ENCODE data around the gene GFRA1.

Gene GFRA1

DNA sequence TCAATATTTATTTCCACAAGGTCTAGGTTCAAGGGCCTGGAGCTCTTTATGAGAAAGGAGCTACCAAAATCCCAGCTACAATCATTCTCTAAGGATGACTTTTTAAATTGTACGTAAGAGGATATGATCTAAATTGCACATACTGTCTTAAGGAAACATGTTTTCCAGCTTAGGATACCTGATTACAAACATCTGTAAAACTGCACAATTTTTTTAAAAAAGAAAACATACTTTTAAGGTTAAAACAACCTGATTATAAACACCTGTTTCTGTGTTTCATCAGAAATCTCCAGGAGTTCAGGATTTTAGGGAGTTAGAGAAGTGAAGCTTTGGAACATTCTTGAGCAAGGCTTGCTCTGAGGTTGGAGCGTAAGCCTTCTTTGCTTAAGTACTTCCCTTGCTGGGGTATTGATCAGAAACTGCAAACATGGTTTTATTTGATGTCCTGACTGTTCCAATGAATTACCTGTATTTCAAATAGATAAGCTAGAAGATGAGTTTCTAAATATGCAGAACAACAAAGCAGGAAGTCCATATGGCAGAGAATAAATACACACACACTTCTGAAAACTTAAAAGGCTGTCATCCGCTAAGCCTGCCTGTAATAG, 248.6 kb downstream of the GFRA1 start:
- no peak for DNase-seq

DNA sequence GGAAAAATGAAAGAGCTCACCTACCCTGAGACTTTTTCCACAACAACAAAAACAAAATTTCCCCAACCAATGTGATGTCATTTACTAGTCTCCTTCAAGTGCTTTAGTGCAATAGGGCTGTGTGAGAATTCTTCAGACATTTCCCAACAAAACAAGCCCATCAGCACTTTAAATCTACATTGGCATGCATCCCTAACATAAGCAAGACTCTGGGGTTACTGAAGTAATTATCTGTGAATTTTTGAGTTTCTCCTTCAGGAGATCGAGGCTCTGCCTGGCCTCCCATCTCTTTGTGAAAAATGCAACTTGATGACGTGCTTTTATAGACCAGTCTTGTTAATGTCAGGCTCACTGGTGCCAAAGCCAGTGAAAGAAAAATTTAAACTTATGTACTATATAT, 255.6 kb downstream of the GFRA1 start:
- DNase-seq = no peak

DNA sequence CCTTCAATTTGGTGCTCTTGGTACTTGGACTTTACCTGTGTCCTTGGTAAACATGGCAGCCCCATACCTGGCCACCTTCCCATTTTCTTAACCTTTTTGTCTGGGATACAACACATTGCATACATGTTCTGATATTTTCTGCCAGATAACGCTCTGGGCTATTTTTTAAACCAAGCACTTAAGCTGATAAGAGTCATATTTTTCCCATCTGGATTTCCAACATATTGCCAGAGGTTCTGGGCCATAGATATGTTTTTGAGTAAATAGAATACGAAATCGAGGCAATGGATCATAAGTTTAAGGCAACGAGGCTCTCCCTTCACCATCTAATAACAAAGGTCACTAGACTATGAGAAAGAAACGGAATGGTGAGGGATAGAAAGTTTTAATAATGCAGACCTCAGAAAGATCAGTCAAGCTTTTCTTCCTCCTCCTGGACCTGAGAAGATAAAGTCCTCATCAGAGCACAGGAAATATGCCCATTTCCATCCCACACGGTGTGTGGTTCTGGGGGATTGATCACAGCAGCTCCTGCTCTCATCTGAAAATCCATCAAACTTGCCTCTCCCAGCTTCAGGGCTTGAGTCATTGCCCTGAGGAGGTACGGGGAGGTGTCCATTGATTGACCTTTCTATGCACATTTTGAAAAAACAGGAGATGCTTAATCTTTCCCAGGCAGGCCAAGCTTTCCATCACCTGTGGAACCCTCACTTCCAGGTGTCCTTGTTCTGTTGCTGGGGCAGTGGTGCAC, 257.2 kb downstream of the GFRA1 start:
- no peak for DNase-seq

DNA sequence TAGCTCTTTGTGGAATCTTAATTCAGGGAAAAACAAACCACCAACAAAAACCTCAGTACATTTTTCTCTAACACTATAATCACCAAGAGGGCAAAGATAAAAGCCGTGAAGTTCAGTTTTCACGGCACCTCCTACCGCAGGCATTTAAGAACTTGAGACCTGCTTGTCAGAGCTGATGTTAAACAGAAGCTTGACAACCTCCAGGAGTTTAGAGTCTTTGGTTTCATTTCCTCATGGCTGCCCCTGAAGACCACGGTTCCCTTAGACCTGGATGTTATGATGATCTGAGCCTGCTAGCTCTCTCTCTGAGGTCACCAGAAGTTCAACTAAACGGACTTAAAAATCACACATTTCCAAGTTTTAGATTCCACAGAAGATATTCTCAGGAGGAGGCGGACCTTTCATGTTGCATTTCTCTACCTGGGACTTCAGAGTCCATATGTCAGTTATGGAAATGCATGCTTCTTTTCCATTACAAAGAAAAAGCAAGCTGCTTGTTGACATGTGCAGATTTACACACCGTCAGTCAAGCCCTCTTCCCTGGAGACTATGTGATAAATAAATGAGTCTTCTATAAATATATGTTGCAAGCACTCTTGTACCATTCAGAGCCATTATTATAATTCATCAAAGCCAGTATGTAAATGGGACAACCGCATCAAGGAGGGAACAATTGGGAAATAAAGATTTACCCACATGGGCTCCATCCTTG, 258.0 kb downstream of the GFRA1 start:
- no peak for DNase-seq

DNA sequence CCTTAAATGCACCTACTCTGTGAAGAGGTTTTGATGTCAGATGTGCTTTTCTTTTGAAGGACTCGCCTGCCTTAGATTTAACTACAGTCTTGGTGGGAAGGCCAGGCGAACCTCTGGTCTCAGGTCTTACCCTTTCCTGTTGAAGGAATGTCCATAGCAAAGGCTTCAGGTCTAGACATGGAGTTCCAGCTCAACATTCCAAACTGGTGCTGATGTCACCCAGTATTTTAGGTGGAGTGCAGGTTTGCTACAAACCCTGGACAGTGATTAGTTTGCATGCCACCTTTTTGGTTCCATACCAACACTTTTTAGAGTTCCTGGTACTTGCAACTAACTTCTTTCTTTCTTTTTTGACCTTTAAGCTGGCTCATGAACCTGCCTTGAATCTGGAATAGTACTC, 258.7 kb downstream of the GFRA1 start:
- DNase-seq = no peak

DNA sequence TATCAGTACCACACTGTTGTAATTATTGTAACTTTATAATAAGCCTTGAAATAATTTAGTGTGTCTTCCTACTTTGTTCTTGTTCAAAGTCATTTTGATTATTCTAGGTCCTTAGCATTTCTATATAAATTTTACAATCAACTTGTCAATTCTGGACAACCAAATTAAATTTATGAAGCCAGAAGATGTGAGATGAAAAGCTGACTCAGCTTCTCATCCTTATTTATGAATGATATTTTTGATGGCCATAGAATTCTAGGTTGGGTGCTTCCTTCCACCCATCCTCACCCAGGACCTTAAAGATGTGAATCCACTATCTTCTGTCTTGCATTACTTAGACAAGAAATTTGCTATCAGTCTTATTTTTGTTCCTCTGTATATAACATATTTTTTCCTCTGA, 261.1 kb downstream of the GFRA1 start:
- DNase-seq = no peak

DNA sequence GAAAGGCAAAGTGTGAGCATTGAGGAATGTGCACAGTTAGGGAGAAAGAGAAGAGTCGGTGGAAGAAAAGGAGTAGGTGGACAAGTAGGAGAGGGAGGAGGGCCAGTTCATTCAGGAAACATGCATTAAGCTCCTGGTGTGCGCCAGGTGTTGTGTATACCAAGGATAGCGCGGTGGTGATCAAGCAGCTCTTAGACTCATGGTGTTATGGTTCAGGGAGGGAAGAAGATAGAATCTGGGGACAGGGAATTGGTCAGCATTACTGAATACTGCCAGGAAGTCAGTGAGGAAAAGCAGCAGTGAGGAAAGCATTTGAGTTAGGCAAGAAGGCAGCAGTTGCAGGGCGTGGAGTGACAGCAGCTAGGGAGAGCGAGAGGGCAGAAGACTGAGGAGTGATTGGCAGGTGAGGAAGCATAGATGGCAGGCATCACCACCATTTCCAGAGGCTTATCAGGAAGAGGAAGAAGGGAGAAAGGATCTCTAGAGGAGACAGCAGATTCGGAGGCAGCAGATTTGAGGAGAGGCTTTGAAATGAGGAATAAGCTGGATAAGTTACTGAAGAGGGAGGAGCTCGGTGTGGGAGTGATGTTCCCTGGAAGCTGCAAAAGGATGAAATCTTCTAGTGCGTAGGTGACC, 265.6 kb downstream of the GFRA1 start:
- no peak for DNase-seq

Measured in activated gamma-delta T cell (primary cell).